Kidney epithelial cell (primary cell): ENCODE measurements around the gene JPH2. TPM values are rescaled to one million over a fixed set of nuclear protein-coding genes. Genes with fewer than 3 reads are reported as not detected.
A peak's percentile ranks its signal among the peaks of the same experiment; 100 is the strongest.

Experiments used
- DNase-seq: peaks from one replicate; pipeline ENCODE4 v3.0.0-alpha.2; 2010; ENCODE audit warnings: low read depth
- H3K27me3 ChIP-seq: 2 replicates; pipeline ENCODE4 v1.6.0; 2011; ENCODE audit warnings: low read length; ENCODE audit not compliant: control insufficient read depth, insufficient read depth
- H3K36me3 ChIP-seq: 2 replicates; pipeline ENCODE4 v1.5.1; 2011; ENCODE audit warnings: low read length; ENCODE audit not compliant: control insufficient read depth, insufficient read depth
- H3K4me3 ChIP-seq: 2 replicates; pipeline ENCODE4 v1.5.1; 2011; ENCODE audit warnings: low read depth, mild to moderate bottlenecking, control low read depth, low read length
- CTCF ChIP-seq: IDR thresholded peaks from 2 replicates; pipeline ENCODE4 v1.5.1; 2011; ENCODE audit warnings: mild to moderate bottlenecking, moderate library complexity, low read length, control low read depth, inconsistent platforms; ENCODE audit not compliant: insufficient read depth, poor library complexity, severe bottlenecking
- total RNA-seq: library from RNA; depleted of rRNA; stranded (reverse); fragments of >200 nt; gene quantifications from 2 replicates; pipeline ENCODE4 v1.2.3, GENCODE V29; 2015

The JPH2 gene
- total RNA-seq, 1 donor from 2014 or later, result 3.0 TPM

DNA sequence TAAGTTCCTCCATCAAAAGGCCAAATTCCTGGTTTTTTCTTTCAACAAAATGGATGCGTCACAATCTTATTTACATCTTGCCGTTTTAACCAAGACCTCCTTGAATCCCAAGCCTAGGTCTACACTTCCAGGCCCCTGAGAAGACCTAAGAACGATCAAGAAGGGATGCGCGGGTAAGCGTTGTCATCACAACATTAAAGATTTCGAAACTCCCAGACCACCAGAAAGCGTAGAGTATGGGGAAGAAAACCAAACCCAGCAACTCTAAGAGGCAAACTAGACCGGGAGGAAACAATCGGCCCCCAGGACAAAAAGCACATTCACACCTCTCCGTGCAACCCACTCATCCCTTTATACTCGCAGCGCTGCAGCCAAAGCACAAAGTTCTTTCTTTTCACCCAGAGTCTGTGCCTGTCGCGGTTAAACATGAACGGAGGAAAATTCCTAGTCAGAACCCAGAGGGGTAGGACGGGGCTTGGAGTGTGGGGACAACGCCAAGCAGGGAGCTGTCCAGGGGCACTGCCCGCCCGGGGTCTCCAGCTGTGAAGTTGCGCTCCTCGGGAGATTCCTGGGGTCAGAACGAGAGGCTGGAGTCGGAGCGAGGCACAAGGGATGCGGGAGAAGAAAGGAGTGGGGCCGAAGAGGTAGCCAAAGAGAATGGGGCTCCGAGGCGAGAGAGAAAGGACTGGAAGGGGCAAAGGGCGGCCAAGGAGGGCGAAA lies 22.9 kb upstream of the JPH2 start:
- DNase-seq, result no peak
- peak overlapping the region; percentile 84 for H3K4me3 ChIP-seq
- no peak for TF ChIP-seq CTCF
- H3K27me3 ChIP-seq, result no peaks in the 10 kb centered on the region
- H3K36me3 ChIP-seq, result no peaks in the 10 kb centered on the region

DNA sequence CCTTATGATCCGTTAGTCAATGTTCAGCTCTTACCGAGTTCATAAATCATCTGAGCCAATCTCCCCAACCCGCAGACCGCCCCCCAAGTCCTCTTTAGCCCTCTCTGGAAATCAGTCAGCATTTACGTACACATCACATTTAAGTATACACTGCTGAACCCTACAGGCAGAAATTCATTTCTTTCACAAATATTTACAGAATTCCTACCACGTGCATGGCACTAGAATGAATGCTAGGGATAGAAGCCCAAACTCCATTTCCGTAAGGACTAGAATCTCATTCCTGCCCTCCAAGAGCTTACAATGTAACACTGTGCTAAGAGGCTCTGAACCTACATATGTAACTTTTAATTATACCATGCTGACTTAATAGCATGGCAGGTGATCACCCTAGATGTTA lies 21.8 kb upstream of the JPH2 start:
- peak overlapping the region; percentile 84 for H3K4me3 ChIP-seq
- no peak for TF ChIP-seq CTCF
- H3K27me3 ChIP-seq, result no peaks in the 10 kb centered on the region
- no peak for DNase-seq
- H3K36me3 ChIP-seq, result no peaks in the 10 kb centered on the region

DNA sequence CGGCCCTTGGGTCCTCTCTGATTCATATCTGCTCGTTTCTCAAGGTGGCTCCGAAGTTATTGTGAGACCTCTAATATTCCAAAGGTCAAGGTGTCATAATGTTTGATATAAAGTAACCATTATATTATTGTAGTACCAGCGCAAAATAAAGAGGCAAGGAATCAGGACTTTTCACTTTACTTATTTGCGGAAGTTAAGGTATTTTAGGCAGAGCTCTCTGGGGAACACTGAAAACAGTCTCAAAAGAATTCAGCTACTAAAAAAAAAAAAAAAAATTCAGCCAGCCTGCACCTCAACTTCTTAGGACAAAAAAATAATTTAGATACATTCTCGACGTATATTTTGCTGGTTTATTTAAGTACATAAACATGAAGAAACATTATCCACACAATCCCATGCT lies 21.2 kb upstream of the JPH2 start:
- TF ChIP-seq CTCF, result no peak
- DNase-seq, result no peak
- H3K36me3 ChIP-seq, result no peaks in the 10 kb centered on the region
- no peaks in the 10 kb centered on the region for H3K27me3 ChIP-seq
- H3K4me3 ChIP-seq, result no peak overlapping the region

DNA sequence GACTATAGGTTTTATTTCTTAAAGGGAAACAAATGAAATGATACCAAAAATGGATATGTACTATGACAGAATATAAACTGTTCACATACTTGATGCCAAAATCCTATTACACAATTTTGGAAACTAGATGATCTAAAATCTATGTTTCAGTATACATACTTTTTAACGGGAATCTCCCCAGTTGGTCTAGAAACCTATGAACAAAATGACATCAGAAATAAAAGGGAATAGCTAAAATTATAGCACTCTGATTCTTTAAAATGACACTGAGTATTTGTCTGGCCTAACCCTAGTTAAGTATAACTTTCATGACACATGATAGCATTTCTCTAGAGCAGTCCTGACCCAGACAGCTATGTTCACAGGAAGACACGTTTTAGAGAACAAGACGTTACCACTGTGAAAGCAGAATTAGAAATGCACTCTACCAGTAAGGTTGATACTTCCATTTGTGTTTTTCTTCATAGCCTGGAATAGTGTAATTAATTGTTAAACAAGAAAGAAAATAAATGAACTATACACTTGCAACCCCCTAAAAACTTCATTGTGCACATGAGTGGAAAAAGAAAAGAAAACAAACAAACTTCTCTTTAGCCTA lies 20.2 kb upstream of the JPH2 start:
- Histone ChIP-seq H3K36me3 (no peaks in the 10 kb centered on the region), H3K27me3 (no peaks in the 10 kb centered on the region), H3K4me3 (no peak overlapping the region)
- DNase-seq, result no peak
- TF ChIP-seq CTCF, result no peak

- no peak for DNase-seq
- no peak overlapping the region for H3K4me3 ChIP-seq
- H3K36me3 ChIP-seq, result no peaks in the 10 kb centered on the region
- no peak for TF ChIP-seq CTCF
- no peaks in the 10 kb centered on the region for H3K27me3 ChIP-seq
These were observed 19.1 kb upstream of the JPH2 start for GRCh38 chr20:44206132-44206531.

DNA sequence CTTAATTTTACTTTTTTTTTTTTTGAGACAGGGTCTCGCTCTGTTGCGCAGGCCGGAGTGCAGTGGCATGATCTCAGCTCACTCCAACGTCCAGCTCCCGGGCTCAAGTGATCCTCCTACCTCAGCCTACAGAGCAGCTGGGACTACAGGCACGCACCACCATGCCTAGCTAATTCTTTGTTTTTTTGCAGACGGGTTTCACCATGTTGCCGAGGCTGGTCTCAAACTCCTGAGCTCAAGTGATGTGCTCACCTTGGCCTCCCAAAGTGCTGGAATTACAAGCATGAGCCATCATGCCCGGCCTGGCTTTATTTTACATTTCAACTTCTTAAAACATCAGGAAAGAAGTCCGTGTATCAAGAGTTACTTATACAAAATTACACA lies 17.8 kb upstream of the JPH2 start:
- Histone ChIP-seq H3K27me3 (no peaks in the 10 kb centered on the region), H3K4me3 (no peak overlapping the region), H3K36me3 (no peaks in the 10 kb centered on the region)
- TF ChIP-seq CTCF, result no peak
- no peak for DNase-seq
